Fibroblast of the conjunctiva (primary cell): ENCODE measurements around the gene CRPPA.

Experiments
- DNase-seq: peaks from one replicate; pipeline ENCODE4 v3.0.0-alpha.2; 2010; ENCODE audit warnings: low read depth

The CRPPA gene

GRCh38 chr7:16422917-16423316 is 1.6 kb upstream of the CRPPA start:
- no peak for DNase-seq

DNA sequence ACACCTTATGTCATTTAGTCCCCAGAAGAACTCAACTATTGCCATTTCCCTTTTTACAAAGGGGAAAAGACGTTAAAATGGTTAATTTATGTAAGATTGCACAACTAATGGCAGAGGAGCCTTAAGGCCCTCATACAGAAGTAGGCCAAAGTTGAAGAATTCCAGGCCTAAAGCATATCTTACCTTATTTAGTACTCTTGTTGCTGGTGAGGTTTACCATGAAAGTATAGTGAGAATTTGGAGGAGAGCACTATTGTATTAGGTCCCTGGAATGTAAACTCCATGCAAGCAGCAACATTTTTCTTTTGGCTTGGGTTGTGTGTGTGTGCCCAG is 731 bp upstream of the CRPPA start:
- no peak for DNase-seq

DNA sequence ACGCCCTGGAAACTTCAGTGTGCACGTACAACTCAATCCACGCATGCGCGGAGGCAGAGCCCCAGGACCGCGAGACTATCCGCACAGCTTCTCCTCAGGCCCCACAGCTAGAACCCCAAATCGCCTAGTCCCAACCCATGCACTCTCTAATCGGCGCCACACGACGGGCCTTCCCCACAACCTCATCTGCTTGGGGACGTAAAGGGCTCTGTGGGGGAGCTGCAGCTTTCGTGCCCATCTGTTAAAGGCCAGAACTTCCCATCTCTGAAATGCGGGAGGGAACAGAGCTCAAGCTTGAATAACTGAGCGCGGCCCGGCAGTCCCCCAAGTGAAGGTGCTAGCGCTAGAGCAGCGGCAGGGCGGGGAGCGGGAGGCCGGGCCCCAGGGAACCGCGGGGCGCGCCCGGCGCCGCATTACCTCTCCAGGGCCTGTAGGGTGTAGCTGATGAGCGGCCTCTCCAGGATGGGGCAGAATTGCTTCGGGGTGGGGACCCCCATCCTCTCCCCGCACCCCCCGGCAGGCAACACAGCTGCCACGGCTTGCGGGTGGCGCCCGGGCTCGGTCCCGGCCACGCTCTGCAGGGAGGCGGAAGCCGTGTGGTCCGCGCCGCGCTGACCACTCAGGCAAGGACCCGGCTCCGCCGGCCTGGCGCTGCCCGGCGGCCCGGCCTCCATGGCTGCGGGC is 547 bp downstream of the CRPPA start:
- peak; percentile 84 for DNase-seq

DNA sequence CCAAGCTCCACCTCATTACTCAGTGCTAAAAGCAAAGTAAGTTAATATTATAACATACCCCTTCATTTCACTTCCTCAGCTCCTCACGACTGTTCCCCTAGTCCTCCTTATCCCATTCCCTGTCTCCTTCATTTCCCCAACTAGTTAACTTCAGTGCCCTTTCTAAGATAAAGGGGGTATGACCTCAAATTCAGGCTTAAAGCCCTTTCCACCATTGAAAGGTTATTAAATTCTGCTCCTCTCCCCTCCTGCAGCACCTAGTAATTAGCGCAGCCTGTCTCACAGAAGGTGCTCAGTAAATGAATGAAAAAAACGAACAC is 1.0 kb downstream of the CRPPA start:
- DNase-seq = no peak

DNA sequence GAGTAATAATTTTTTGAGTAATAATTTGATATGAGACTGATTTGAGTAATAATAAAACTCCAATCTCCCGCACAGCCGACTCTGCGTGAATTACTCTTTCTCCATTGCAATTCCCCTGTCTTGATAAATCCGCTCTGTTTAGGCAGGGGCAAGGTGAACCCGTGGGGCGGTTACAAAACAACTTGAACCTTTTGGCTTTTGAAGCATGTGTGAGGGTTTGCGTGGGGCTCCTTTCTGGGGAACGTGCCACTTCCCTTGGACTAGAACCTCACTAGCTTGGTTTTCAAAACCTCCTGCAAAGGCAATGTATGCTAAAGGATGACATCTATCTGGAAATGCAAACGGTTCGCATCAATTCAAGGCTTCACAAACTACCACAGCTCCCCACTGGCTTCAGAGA is 1.5 kb downstream of the CRPPA start:
- no peak for DNase-seq

DNA sequence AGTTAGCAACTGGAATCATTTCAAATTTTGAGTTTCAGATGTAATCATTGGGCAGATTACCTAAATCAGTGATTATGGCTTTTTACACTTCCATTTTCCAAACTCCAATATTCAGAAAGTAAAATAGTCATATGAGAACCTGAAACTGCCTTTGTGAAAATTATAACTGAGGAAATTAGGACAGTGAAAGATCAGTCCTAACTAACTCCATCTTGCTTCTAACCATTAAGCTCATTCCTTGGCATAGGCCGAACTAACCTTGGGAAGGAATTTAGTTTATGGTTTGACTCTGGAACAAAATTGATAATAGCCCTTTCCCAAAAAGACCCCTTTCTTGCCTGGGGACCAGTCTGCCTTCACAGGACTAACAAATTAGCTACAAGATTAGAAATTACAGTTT is 2.2 kb downstream of the CRPPA start:
- no peak for DNase-seq

DNA sequence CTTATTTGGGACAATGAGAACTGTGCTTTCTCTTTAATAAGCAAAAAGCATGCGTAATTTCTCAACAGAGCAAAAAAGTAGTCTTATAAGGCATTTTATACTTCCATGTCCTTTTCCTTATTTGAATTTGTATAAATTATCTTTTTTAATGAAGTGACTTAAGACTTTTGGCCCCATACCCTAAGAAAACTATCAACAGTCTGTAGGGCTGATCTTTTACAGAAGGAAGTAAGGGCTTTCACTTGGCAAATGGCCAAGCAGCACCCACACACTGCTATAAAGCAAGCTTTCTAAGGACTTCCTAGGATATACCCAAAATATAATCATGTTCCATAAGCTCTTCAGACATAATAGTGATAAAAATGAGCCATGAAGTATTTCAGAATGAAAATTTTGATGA is 3.4 kb downstream of the CRPPA start:
- no peak for DNase-seq

DNA sequence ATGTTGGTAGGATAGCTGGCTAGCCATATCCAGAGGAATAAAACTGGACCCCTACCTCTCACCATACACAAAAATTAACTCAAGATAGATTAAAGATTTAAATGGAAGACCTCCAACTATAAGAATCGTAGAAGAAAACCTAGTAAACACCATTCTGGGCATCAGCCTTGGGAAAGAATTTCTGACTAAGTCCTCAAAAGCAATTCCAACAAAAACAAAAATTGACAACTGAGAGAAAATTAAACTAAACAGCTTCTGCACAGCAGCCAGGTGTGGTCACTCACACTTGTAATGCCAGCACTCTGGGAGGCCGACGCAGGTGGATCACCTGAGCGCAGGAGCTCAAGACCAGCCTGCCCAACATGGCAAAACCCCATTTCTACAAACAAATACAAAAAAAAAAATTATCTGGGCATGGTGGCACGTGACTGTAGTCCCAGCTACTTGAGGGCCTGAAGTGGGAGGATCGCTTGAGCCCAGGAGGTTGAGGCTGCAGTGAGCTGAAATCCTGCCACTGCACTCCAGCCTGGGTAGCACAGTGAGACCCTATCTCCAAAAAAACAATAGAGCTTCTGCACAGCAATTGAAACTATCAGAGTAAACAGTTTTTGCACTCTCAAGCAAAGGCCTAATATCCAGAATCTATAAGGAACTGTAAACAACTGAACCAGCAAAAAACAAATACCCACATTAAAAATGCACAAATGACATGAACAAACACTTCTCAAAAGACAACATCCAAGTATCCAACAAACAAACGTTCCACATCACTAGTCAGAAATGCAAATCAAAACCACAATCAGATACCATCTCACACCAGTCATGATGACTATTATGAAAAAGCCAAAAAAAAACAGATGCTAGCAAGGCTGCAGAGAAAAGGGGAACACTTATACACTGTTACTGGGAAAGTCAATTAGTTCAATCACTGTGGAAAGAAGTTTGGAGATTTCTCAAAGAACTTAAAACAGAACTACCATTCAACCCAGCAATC is 4.8 kb downstream of the CRPPA start:
- no peak for DNase-seq

DNA sequence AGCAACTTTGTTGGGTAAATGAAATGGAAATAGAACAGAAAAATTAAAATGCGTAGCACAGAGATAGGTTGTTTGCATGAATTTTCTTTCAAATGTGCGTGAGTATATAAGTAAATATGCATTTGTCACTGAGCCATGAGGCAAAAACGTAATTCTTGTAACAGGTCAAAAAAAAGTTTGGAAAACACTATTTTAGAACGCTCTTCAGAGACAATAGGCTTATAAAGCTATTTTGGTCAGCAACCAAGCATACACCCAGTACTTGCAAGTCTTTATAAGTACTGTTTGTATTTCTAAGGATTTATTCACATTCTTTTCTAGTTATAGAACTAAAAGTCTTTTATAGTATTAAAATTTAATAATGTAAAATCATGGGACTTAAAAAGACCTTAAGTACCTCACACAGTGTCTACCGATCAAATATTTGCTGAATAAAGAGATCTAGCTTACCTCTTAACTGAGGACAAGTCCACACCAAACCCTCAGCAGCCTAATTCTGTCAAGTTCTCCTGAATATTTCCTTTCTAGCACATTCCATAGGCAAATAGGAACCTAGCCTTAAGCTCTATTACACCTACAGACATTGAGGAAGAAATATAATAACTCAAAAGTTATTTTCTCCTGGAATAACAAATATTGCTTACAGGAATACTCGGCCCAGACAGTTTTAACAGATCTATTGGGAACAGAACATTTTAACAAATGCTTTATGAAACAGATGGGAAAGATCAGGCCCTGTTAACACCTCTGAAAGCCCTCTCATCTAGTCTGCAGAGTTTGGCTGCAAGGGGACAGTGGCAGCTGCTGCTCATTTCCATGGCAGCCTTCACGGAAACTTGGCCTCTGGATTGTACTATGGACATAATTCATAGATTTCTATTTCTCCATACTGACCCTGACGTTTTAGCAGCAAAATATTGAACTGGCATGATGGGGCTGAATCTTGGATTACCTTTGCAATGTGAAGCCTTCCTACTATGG is 8.8 kb downstream of the CRPPA start:
- DNase-seq = no peak

DNA sequence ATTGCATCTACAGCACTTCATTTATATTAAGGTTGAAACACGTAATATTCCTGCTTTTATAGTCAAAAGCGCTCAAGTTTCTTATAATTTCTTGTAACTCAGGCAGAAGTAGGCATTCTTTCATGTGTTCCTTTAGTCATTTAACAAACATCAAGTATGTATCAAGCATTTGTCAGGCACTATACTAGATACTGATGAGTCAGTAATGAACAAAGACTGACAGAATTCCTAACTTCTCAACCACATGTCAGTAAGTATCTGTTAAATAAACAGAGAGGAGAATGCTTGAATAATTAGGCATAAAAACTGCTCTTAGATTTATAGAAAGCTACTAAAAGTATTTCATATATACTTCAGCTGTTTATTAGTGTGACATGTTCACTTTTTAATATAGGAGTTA is 9.9 kb downstream of the CRPPA start:
- no peak for DNase-seq

GRCh38 chr7:16409777-16410176 is 11.6 kb downstream of the CRPPA start:
- DNase-seq = no peak

- no peak for DNase-seq
Observed at GRCh38 chr7:16404636-16405035, 16.7 kb downstream of the CRPPA start.

GRCh38 chr7:16403475-16403874 is 17.9 kb downstream of the CRPPA start:
- no peak for DNase-seq

DNA sequence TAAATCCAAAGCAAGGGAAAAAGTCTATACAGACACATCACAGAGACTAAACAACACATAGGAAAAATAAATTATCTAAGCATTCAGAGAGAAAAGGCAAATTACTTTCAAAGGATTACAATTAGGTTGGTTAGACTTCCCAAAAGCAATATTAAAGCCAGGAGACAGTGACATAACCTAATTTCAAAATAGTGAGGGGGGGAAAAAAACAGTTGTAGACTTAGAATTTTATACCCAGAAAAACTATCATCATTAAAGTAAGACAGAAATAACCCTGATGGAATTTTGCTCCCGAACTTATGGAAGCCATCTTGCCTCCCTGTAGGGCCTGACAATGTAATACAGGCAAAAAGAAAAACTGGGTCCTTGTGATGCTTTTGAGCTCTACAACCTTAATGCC is 18.4 kb downstream of the CRPPA start:
- DNase-seq = no peak

- DNase-seq = no peak
Observed at GRCh38 chr7:16402091-16402490, 19.2 kb downstream of the CRPPA start.

GRCh38 chr7:16400893-16401275 is 20.5 kb downstream of the CRPPA start:
- no peak for DNase-seq

DNA sequence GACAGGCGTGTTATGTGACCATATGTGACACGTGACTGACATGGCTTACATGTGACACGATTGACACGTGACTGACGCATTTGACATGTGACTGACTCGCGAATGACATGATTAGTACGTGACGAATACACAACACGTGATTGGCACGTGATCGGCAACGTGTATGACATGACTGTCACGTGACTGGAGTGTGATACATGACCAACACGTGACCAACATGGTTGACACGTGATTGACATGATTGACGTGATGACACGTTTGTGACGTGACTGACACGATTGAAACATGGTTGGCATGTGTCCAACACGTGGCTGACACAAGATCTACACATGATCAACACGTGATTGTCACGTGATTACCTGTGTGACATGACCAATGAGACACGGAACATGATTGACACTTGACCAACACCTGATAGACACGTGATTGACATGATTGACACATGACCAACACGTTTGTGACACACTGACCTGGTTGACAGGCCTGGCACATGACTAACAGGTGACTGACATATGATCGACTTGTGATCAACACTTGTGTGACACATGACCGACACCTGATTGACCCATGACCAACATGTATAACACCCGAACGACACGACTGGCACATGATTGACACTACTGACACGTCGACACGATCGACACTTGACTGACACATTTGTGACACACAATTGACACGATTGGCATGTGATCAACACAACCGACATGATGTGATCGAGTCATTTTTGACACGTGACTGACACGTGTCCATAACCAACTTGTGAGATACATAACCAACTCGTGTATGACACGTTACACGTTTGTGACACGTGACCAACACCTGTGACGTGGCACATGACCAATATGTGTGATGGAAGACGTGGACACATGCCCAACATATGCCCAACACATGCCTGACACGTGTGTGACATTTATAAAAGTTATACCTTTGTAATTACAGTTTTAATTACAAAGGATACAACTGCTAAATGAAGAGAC is 21.1 kb downstream of the CRPPA start:
- DNase-seq = no peak

DNA sequence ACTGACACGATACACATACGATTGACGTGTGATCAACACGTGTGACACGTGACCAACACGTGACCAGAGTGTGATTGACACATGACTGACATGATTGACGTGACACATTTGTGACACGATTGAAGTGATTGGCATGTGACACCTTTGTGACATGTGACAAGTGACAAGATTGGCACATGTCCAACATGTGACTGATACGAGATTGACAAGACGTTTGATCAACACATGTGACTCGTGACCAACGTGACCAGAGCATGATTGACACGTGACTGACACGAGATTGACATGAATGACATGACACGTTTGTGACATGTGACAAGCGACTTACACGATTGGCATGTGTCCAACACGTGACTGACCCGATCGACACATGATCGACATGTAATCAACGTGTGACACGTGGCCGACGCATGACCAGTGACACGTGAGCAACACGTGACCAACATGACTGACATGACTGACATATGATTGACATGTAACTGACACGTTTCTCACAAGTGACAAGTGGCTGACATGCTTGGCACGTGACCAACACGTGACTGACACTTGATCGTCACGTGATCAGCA is 22.0 kb downstream of the CRPPA start:
- DNase-seq = no peak

DNA sequence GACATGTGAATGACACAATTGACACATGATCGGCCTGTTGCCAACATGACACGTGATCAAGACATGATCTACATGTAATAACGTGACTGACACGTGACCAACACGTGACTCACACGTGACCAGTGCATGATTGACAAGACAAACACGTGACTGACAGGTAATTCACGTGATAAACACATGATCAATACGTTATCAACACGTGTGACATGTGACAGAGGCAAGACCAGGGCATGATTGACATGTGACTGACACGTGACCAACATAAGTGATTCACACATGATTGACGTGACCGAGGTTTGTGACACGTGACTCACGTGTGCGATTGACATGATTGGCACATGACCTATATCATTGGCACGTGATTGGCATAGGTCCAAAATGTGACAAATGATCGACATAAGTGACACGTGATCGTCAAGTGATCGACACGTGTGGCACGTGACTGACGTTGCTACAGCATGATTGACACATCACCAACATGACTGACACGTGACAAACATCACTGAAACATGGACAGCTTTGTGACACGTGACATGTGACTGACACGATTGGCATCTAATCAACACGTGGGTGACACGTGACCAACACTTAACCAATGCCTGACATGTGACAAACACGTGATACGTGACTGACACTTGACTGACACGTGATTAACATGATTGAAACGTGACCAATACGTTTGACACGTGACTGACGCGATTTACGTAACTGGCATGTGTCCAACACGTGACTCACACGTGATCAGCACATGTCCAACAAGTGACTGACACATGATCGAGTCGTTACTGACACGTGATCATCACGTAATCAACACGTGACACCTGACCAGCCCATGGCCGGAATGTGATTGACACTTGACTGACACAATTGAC is 23.0 kb downstream of the CRPPA start:
- DNase-seq = no peak
